Inflammatory macrophage treated with lipopolysaccharide for 4 hours (primary cell): ENCODE measurements around the gene GLRX5.
"Not testable (repeated sequence)": the region's sequence is repeated elsewhere in the genome, so short reads cannot be mapped to it uniquely, and the experiment has no call there.

Source experiments
- DNase-seq: peaks from one replicate; pipeline ENCODE4 v3.0.0-alpha.2; 2020

The GLRX5 gene

DNA sequence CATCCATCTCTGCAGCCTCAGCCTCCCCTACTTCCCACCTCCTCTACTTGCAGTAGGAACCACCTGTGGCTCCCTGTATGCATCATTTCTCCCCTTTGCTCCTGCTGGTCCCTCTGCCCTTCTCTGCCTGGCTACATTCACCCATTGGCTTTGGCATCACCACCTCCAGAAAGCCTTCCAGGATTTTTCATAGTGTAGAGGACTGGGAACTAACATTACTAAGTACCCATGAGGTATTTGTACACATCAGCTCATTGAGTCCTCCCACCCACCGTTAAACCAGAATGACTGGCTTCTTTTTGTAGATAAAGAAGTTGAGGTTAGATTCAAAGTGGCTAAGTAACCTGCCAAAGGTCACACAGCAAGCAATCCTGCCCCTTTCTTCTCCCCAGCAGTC, 35.5 kb upstream of the GLRX5 start:
- no peak for DNase-seq

GRCh38 chr14:95500201-95500681, 34.6 kb upstream of the GLRX5 start:
- no peak for DNase-seq

DNA sequence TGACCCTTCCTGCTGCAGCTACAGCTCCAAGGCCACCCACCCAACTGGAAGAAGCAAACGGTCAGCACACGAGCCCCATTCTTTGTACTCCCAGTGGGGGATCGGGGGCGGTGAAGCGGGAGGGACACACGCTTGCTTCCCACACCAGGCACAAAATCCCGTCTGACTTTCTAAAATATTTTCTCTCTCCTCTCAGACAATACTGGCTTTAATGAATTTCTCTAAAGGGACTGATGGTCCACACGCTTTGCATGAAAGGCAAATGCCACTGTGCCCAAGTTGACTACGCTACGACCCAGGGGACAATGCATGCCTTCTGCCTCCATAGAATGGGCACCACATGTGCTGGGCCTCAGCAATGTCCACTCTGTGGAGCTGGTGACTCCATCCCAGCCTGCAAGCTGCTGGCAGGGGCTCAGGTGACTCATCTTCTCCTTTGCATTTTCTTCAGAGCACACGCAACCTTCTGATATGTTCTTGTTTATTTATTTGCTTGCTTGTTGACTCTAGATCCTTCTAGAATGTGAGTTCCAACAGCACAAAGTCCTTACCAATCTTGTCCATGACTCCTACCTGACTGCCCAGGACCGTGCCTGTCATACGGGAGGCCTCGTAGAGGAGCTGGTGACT, 34.0 kb upstream of the GLRX5 start:
- no peak for DNase-seq

- peak; percentile 60 for DNase-seq
Measured at GRCh38 chr14:95502381-95502950, 32.4 kb upstream of the GLRX5 start.

GRCh38 chr14:95503365-95504134, 31.3 kb upstream of the GLRX5 start:
- DNase-seq, result no peak

DNA sequence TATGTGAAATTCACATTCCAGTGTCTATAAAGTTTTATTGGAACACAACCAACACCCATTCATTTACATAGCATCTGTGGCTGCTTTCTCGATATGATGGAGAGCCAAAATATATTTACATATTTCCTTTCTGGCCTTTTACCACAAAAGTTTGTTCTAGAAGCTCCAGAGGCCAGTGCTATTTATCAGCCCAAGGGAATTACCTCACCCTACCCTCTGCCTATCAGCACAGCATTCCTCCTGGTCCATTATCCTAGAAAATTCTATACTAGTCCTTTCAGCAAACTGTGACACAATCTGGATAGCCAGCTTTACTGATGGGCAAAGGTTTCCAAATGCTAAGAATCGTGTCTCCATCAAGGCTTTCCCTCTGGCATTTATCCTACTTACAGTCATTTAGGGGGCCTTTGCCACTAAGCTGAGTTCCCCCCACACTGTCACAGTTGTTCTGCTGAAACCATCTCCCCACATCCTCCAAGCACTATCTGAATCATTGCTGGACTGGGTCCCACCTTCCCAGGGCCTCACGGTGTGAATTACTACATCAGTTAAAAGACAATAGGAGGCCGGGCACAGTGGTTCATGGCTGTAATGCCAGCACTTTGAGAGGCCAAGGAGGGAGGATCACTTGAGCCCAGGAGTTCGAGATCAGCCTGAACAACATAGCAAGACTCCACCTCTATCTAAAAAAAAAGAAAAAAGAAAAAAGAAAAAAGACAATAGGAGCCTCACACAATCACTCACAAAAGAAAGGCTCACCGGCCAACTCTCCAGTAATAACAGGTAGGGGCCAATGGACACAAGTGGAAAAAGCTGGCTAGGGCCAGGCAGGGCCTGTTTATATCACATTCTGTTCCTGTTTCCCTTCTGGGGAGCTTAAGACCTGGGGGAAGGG, 30.5 kb upstream of the GLRX5 start:
- no peak for DNase-seq

DNA sequence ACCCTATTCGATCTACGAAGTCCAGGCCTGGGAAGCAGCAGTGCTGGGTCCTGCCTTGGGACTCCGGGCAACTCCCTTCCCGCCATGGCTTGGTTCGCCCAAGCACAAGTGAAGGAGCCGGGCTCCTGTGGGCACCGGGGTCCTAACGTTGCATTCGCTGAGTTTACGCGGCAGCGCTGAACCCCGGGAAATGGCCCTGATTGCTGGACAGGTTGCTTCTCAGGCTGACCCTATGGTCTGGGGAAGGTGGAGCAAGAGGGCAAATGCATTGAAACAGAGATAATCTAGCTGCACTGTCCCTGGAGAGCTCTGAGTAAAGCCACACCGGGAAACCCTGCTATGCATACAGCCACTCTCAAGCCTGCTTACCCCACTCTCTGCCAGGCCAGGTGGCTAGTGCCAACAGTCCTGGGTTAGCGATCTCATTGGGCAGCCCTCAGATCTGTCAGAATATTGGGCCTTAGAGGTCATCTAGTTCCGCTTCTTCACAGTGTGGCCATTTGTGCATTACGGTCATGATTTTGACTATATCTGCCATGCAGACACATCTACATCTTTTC, 29.7 kb upstream of the GLRX5 start:
- no peak for DNase-seq

GRCh38 chr14:95507174-95507573, 27.7 kb upstream of the GLRX5 start:
- DNase-seq, result peak; percentile 93

- no peak for DNase-seq
Measured at GRCh38 chr14:95507701-95508103, 27.1 kb upstream of the GLRX5 start.

DNA sequence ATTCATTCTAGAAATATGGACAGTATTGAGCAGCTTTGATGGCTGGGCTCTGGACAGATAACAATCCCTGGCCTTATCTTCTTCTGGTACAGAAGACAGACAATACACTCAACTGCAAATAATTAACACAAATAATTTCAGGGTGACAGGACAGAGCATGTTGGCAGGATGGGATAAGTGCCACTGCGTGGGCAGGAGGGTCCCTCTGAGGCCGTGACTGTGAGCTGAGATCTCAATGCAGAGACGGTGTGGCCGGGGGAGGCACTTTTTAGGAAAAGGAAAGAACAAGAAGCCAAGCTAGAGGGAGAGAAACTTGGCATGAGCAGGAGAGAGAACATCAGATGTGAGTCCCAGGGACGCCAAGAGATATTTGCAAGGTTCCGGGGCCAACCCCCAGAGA, 26.5 kb upstream of the GLRX5 start:
- no peak for DNase-seq

DNA sequence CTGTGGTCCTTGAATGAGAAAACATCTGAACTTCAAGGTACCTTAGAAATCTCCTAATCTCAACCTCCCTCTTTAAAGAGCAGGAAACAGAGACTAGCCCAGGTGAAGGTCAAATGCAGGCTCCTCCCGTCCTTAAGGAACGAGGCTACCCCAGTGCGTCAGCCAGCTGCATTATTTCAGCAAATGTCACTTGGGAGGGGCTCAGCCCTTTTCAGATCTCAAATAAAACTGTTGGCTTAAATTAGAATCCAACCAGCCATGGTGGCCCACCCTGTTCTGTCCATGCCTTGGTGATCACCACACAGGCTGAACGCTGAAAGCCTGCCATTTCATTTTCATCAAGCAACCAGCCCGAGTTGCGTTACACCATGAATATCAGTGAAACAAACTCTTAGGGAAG, 25.4 kb upstream of the GLRX5 start:
- DNase-seq, result no peak

DNA sequence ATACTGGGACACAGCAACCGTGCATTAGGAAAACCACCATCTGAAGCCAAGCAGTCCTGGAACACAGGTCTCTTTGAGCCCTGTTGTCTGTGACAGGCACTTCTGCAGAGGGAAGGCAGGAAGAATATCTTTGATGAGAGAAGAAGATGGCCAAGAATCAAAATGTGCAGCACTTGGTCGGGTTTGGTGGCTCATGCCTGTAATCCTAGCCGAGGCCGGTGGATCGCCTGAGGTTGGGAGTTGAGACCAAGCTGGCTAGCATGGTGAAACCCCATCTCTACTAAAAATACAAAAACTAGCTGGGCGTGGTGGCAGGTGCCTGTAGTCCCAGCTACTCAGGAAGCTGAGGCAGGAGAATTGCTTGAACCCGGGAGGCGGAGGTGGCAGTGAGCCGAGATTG, 24.5 kb upstream of the GLRX5 start:
- not testable (repeated sequence) for DNase-seq

GRCh38 chr14:95510804-95511203, 24.0 kb upstream of the GLRX5 start:
- DNase-seq, result no peak

DNA sequence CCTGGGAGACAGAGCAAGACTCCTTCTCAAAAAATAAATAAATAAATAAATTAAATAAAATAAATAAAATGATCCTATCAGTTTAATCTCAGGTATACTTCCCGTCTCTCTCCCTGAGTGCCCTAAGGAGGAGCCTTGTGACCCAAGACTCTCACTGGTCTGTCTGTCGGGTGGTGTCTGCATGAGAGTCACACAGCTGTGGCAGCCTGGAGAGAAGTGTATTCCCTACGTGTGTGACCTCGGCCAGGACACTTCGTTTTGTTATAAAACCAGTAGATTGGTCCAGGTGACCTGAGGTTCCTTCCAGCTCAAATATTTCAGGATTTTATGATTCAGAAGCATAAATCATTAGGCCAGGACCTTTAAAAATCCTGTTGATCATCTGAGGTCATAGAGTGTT, 23.2 kb upstream of the GLRX5 start:
- no peak for DNase-seq

DNA sequence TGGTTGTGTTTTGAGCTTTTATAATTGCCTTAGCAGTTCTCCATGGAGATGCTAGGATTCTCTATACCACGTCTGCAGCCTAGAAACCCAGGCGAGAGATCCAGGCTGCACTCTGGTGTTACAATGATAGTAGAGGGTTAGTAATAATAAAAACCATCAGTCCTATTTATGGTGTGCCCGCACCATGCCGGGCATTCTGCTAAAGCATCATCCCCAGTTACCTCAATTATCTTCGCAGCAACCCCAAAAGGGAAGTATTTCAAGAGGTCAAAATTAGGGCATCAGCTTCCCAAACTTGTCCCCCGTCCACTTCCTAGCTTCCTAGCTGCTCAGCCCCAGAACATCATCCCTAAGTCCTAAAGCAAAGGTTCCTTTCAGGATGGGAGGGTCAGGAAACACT, 21.6 kb upstream of the GLRX5 start:
- no peak for DNase-seq

DNA sequence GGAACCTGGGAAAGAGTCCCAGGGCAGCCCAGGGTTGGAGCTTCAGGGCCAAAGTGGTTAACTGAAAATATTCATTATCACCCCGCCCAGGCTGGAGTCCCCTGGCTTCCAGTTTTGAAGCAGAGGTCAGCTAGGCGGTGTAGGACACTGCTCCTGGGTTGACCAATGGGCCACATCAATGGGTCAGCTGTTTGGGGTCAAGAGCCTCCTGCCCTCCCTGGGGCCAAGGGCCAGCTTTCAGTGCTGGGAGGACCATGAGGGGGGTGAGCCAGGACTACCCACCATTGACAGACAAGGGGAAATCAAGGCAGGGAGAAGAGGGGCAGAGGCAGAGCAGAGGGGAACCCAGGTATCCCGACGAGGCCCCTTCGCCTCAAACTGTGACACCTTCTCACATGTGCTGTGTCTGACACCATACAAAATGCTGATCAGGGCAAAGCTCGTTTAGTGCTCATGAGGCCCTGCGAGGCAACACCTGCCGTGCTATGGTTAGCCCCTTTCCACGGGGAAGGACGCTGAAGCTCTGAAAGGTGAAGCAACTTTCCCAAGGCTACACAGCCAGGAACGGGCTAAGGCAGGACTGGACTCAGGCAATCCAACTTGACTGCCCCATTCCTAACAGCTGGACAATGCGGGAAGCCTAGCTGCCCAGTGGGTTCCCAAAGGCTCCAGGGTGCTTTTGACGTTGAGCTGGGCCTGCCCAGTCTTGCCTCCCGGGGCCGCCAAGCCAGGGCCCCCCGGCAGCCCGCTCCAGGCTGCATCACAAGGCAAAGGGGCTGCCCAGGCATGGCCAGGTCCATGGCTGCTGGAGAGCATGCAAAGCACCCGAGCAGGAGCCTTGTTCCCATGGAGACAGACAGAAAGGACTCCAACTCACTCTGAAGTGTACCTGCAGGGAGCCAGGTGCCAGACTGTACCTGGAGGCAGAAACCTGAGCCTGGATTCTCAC, 20.4 kb upstream of the GLRX5 start:
- DNase-seq, result no peak

DNA sequence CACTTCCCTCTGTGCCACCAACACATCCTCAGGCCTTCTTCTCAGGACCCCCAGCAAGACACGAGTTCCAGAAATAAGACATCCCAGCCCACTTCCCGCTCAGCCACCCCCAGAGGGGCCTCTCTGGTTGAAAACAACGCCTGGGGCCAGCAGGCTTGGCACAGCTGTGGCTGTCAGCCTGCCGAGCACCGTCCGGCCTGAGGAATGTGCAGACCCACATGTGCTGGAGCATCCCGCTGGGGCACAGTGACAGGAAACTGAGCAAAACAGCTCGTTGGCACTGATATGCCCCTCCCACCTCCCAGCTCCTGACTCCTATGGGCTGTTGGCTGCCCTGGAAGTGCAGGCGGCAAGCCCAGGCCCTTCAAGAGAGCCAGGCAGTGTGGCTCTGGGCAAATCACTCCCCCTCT, 19.8 kb upstream of the GLRX5 start:
- DNase-seq, result no peak

GRCh38 chr14:95515596-95516552, 19.0 kb upstream of the GLRX5 start:
- DNase-seq, result peak; percentile 91

GRCh38 chr14:95516554-95517181, 18.2 kb upstream of the GLRX5 start, which contains the start of gene SYNE3:
Gene SYNE3 (minus strand): TSS chr14:95516650. CDS start chr14:95475821, 40,829 bp downstream.
- DNase-seq, result peak; percentile 63
